ENCODE results near the gene SMAD2.

SMAD2 gene

GRCh38 chr18:47909484-47909883 is 21.0 kb downstream of the SMAD2 start:
- no peak for TF ChIP-seq SNAI2 (CRISPR knock-in tag; IDR thresholded peaks at IDR 0.05)
- TF ChIP-seq ZC3H10 (CRISPR knock-in tag; IDR thresholded peaks at IDR 0.05) = no peak
- no peak for TF ChIP-seq ZNF70 (CRISPR knock-in tag; IDR thresholded peaks at IDR 0.05)
- TF ChIP-seq TOX (CRISPR knock-in tag; IDR thresholded peaks at IDR 0.05; ENCODE audit: borderline replicate concordance) = no peak
- no peak for TF ChIP-seq ZNF8 (CRISPR knock-in tag; IDR thresholded peaks at IDR 0.05)
- no peak for TF ChIP-seq PPARA (CRISPR knock-in tag; IDR thresholded peaks at IDR 0.05; ENCODE audit: borderline replicate concordance)
- TF ChIP-seq CSRNP3 (CRISPR knock-in tag; IDR thresholded peaks at IDR 0.05) = no peak
- no peak for TF ChIP-seq TSHZ2 (CRISPR knock-in tag; IDR thresholded peaks at IDR 0.05)
- TF ChIP-seq GLIS3 (CRISPR knock-in tag; IDR thresholded peaks at IDR 0.05) = no peak
- TF ChIP-seq ISL1 (CRISPR knock-in tag; IDR thresholded peaks at IDR 0.05) = no peak
- TF ChIP-seq BACH2 (CRISPR knock-in tag; IDR thresholded peaks at IDR 0.05; ENCODE audit: borderline replicate concordance) = no peak
- ATAC-seq = no peak

- ATAC-seq = no peak
- TF ChIP-seq TOX (CRISPR knock-in tag; IDR thresholded peaks at IDR 0.05; ENCODE audit: borderline replicate concordance) (no peak), TCF4 (CRISPR knock-in tag; IDR thresholded peaks at IDR 0.05; ENCODE audit: borderline replicate concordance) (no peak), BACH2 (CRISPR knock-in tag; IDR thresholded peaks at IDR 0.05; ENCODE audit: borderline replicate concordance) (no peak), GLIS3 (CRISPR knock-in tag; IDR thresholded peaks at IDR 0.05) (no peak), ZNF70 (CRISPR knock-in tag; IDR thresholded peaks at IDR 0.05) (no peak), OSR1 (CRISPR knock-in tag; IDR thresholded peaks at IDR 0.05) (no peak), ZFP30 (CRISPR knock-in tag; IDR thresholded peaks at IDR 0.05) (no peak), ARNTL (CRISPR knock-in tag; IDR thresholded peaks at IDR 0.05; ENCODE audit: borderline replicate concordance, low read depth) (no peak), SNAI2 (CRISPR knock-in tag; IDR thresholded peaks at IDR 0.05) (no peak), PATZ1 (CRISPR knock-in tag; IDR thresholded peaks at IDR 0.05; ENCODE audit: borderline replicate concordance) (no peak), ISL1 (CRISPR knock-in tag; IDR thresholded peaks at IDR 0.05) (no peak), TSHZ2 (CRISPR knock-in tag; IDR thresholded peaks at IDR 0.05) (no peak), RARB (CRISPR knock-in tag; IDR thresholded peaks at IDR 0.05) (no peak), ZNF8 (CRISPR knock-in tag; IDR thresholded peaks at IDR 0.05) (no peak), ZC3H10 (CRISPR knock-in tag; IDR thresholded peaks at IDR 0.05) (no peak), CSRNP3 (CRISPR knock-in tag; IDR thresholded peaks at IDR 0.05) (no peak), ZNF565 (CRISPR knock-in tag; conservative IDR thresholded peaks at IDR 0.05; ENCODE audit: low read depth) (no peak)
These were observed 21.9 kb downstream of the SMAD2 start for GRCh38 chr18:47908592-47908991.

GRCh38 chr18:47906408-47906807 is 24.1 kb downstream of the SMAD2 start:
- no peak for ATAC-seq
- TF ChIP-seq ESRRG (CRISPR knock-in tag; IDR thresholded peaks at IDR 0.05) (no peak), TCF4 (CRISPR knock-in tag; IDR thresholded peaks at IDR 0.05; ENCODE audit: borderline replicate concordance) (no peak), ISL1 (CRISPR knock-in tag; IDR thresholded peaks at IDR 0.05) (no peak), CREB5 (CRISPR knock-in tag; IDR thresholded peaks at IDR 0.05; ENCODE audit: low read depth) (no peak), BACH2 (CRISPR knock-in tag; IDR thresholded peaks at IDR 0.05; ENCODE audit: borderline replicate concordance) (no peak), TOX (CRISPR knock-in tag; IDR thresholded peaks at IDR 0.05; ENCODE audit: borderline replicate concordance) (no peak), CSRNP3 (CRISPR knock-in tag; IDR thresholded peaks at IDR 0.05) (no peak), ARNTL (CRISPR knock-in tag; IDR thresholded peaks at IDR 0.05; ENCODE audit: borderline replicate concordance, low read depth) (no peak), ZNF565 (CRISPR knock-in tag; conservative IDR thresholded peaks at IDR 0.05; ENCODE audit: low read depth) (no peak)

Data from SK-N-SH treated with all-trans-retinoic acid at 6 μM for 48 hours (cell line).